HG03108 (cell line): ENCODE measurements around the gene PGLYRP1.

Source experiments
- ATAC-seq: cut with Tn5 transposase; IDR thresholded peaks from one replicate; pipeline ENCODE4 v1.9.1; 2021; ENCODE audit warnings: moderate library complexity; ENCODE audit not compliant: unreplicated experiment

PGLYRP1 gene

GRCh38 chr19:45972081-45972946, 50.5 kb downstream of the PGLYRP1 start:
- ATAC-seq: no peak

- no peak for ATAC-seq
These were observed 51.5 kb downstream of the PGLYRP1 start for GRCh38 chr19:45971260-45971902.

- no peak for ATAC-seq
These were observed 53.2 kb downstream of the PGLYRP1 start for GRCh38 chr19:45969676-45970075.
